Activated naive CD8-positive, alpha-beta T cell treated with anti-CD3 and anti-CD28 coated beads, Interleukin-2, amount 10 ng/mL, durations not matched to agents 7 days and 5 days (primary cell): ENCODE data around the gene SLC37A1. TPM values are rescaled to one million over a fixed set of nuclear protein-coding genes. Genes with fewer than 3 reads are reported as not detected.

ENCODE experiments used
- ATAC-seq: fragments of 150-1000 bp; cut with Tn5 transposase; one replicate; pipeline ENCODE4 v1.10.0; 2021; ENCODE audit warnings: low read depth, moderate library complexity
- POLR2A ChIA-PET: fragments of 350-600 bp; sonication (Branson Sonifier 250); formaldehyde crosslinking; loops from one replicate; lab custom pipeline; 2021; ENCODE audit warnings: antibody characterized with exemption; lab: Charles Lee
- DNase-seq: peaks from one replicate; pipeline ENCODE4 v3.0.0; 2021
- H3K27ac Mint-ChIP-seq: one replicate; pipeline ENCODE4 v1.8.0; 2022; ENCODE audit warnings: mild to moderate bottlenecking, mixed read lengths
- H3K27me3 Mint-ChIP-seq: one replicate; pipeline ENCODE4 v1.8.0; 2022; ENCODE audit warnings: mild to moderate bottlenecking, moderate library complexity, mixed read lengths
- H3K36me3 Mint-ChIP-seq: one replicate; pipeline ENCODE4 v1.8.0; 2021; ENCODE audit warnings: mild to moderate bottlenecking, mixed read lengths
- H3K4me1 Mint-ChIP-seq: one replicate; pipeline ENCODE4 v1.8.0; 2021; ENCODE audit warnings: mixed read lengths
- H3K4me3 Mint-ChIP-seq: one replicate; pipeline ENCODE4 v1.8.0; 2022; ENCODE audit warnings: mild to moderate bottlenecking, moderate library complexity, mixed read lengths
- H3K9me3 Mint-ChIP-seq: one replicate; pipeline ENCODE4 v1.8.0; 2021; ENCODE audit warnings: mixed read lengths
- total RNA-seq, 2 experiments: library from RNA; stranded (reverse); gene quantifications; one replicate each; pipeline ENCODE4 v1.2.3, GENCODE V29; 2021

SLC37A1 gene
- total RNA-seq, 2 experiments from 2014 or later: 24.7 to 25.4 TPM

- POLR2A ChIA-PET: no interaction called here
- Mint-ChIP-seq H3K27me3 (no peaks in the 10 kb centered on the region), H3K4me1 (peaks cover 2% of the 10 kb centered on the region), H3K4me3 (no peak overlapping the region), H3K36me3 (peaks cover 24% of the 10 kb centered on the region), H3K9me3 (peaks cover 12% of the 10 kb centered on the region), H3K27ac (no peak overlapping the region)
- DNase-seq (no peak), ATAC-seq (no peak)
These were observed 66.6 kb downstream of the SLC37A1 start for GRCh38 chr21:42580076-42580792.

- Mint-ChIP-seq H3K27ac (no peak overlapping the region), H3K4me3 (no peak overlapping the region), H3K9me3 (peaks cover 12% of the 10 kb centered on the region), H3K36me3 (peaks cover 18% of the 10 kb centered on the region), H3K4me1 (peaks cover 2% of the 10 kb centered on the region), H3K27me3 (no peaks in the 10 kb centered on the region)
- ATAC-seq: no peak
- no peak for DNase-seq
- POLR2A ChIA-PET: no interaction called here
These were observed 67.2 kb downstream of the SLC37A1 start for GRCh38 chr21:42580793-42581321.

- Mint-ChIP-seq H3K4me3 (no peak overlapping the region), H3K9me3 (peaks cover 11% of the 10 kb centered on the region), H3K27ac (no peak overlapping the region), H3K36me3 (peaks cover 13% of the 10 kb centered on the region), H3K27me3 (no peaks in the 10 kb centered on the region), H3K4me1 (peaks cover 2% of the 10 kb centered on the region)
- POLR2A ChIA-PET: interaction anchor here (1.3 kb wide), 1 partner anchor 9 kb away, joined by 5 read pairs; no protein-coding TSS in a partner anchor
- DNase-seq: no peak
- no peak for ATAC-seq
These were observed 67.8 kb downstream of the SLC37A1 start for GRCh38 chr21:42581336-42581992.

GRCh38 chr21:42581993-42582786 is 68.5 kb downstream of the SLC37A1 start:
- ATAC-seq: no peak
- H3K27ac Mint-ChIP-seq: no peak overlapping the region
- no peak for DNase-seq
- peaks cover 2% of the 10 kb centered on the region for H3K4me1 Mint-ChIP-seq
- POLR2A ChIA-PET: interaction anchor here (1.3 kb wide), 1 partner anchor 8 kb away, joined by 5 read pairs; no protein-coding TSS in a partner anchor
- H3K27me3 Mint-ChIP-seq: no peaks in the 10 kb centered on the region
- H3K36me3 Mint-ChIP-seq: peaks cover 6% of the 10 kb centered on the region
- peaks cover 5% of the 10 kb centered on the region for H3K9me3 Mint-ChIP-seq
- H3K4me3 Mint-ChIP-seq: no peak overlapping the region

- H3K27me3 Mint-ChIP-seq: no peaks in the 10 kb centered on the region
- peaks cover 2% of the 10 kb centered on the region for H3K4me1 Mint-ChIP-seq
- DNase-seq (no peak), ATAC-seq (no peak)
- no peaks in the 10 kb centered on the region for H3K36me3 Mint-ChIP-seq
- H3K9me3 Mint-ChIP-seq: no peaks in the 10 kb centered on the region
- H3K27ac Mint-ChIP-seq: no peak overlapping the region
- no peak overlapping the region for H3K4me3 Mint-ChIP-seq
- POLR2A ChIA-PET: interaction anchor here (1.3 kb wide), 1 partner anchor 8 kb away, joined by 5 read pairs; no protein-coding TSS in a partner anchor
These were observed 69.3 kb downstream of the SLC37A1 start for GRCh38 chr21:42582787-42583476.

GRCh38 chr21:42583477-42584295 is 70.0 kb downstream of the SLC37A1 start:
- DNase-seq: no peak
- Mint-ChIP-seq H3K36me3 (no peaks in the 10 kb centered on the region), H3K27ac (no peak overlapping the region), H3K27me3 (no peaks in the 10 kb centered on the region), H3K4me1 (peaks cover 2% of the 10 kb centered on the region), H3K9me3 (no peaks in the 10 kb centered on the region), H3K4me3 (no peak overlapping the region)
- no peak for ATAC-seq
- POLR2A ChIA-PET: no interaction called here

- Mint-ChIP-seq H3K27ac (no peak overlapping the region), H3K27me3 (no peaks in the 10 kb centered on the region), H3K4me1 (peaks cover 2% of the 10 kb centered on the region), H3K4me3 (no peak overlapping the region), H3K9me3 (no peaks in the 10 kb centered on the region), H3K36me3 (no peaks in the 10 kb centered on the region)
- DNase-seq (no peak), ATAC-seq (no peak)
- POLR2A ChIA-PET: no interaction called here
These were observed 70.6 kb downstream of the SLC37A1 start for GRCh38 chr21:42584296-42584641.

- Mint-ChIP-seq H3K4me1 (peaks cover 7% of the 10 kb centered on the region), H3K27ac (no peak overlapping the region)
- DNase-seq: no peak
These were observed 72.2 kb downstream of the SLC37A1 start for GRCh38 chr21:42585881-42586280.

GRCh38 chr21:42586406-42586805 is 72.8 kb downstream of the SLC37A1 start:
- no peak overlapping the region for H3K4me3 Mint-ChIP-seq
- H3K4me1 Mint-ChIP-seq: peaks cover 13% of the 10 kb centered on the region
- no peaks in the 10 kb centered on the region for H3K27me3 Mint-ChIP-seq
- no peak for ATAC-seq
- no peaks in the 10 kb centered on the region for H3K9me3 Mint-ChIP-seq
- H3K27ac Mint-ChIP-seq: no peak overlapping the region
- H3K36me3 Mint-ChIP-seq: no peaks in the 10 kb centered on the region
- no peak for DNase-seq
- POLR2A ChIA-PET: interaction anchor here (0.5 kb wide), 1 partner anchor 45 kb away, joined by 3 read pairs; no protein-coding TSS in a partner anchor

More at GRCh38 chr21:42585881-42586280, 72.2 kb downstream of the SLC37A1 start:
- Mint-ChIP-seq H3K27me3 (no peaks in the 10 kb centered on the region), H3K4me3 (no peak overlapping the region), H3K9me3 (no peaks in the 10 kb centered on the region), H3K36me3 (no peaks in the 10 kb centered on the region)
- ATAC-seq: no peak
- POLR2A ChIA-PET: no interaction called here

- no peaks in the 10 kb centered on the region for H3K9me3 Mint-ChIP-seq
- H3K4me1 Mint-ChIP-seq: peaks cover 14% of the 10 kb centered on the region
- POLR2A ChIA-PET: interaction anchor here (0.5 kb wide), 1 partner anchor 45 kb away, joined by 3 read pairs; no protein-coding TSS in a partner anchor
- no peak overlapping the region for H3K4me3 Mint-ChIP-seq
- no peak for ATAC-seq
- no peak for DNase-seq
- no peaks in the 10 kb centered on the region for H3K27me3 Mint-ChIP-seq
- no peaks in the 10 kb centered on the region for H3K36me3 Mint-ChIP-seq
- no peak overlapping the region for H3K27ac Mint-ChIP-seq
These were observed 73.4 kb downstream of the SLC37A1 start for GRCh38 chr21:42587036-42587435.

GRCh38 chr21:42590431-42591131 is 76.9 kb downstream of the SLC37A1 start:
- no peaks in the 10 kb centered on the region for H3K9me3 Mint-ChIP-seq
- peaks cover 10% of the 10 kb centered on the region for H3K27me3 Mint-ChIP-seq
- peaks cover 18% of the 10 kb centered on the region for H3K4me1 Mint-ChIP-seq
- ATAC-seq (peak; percentile 71), DNase-seq (peak; percentile 48)
- POLR2A ChIA-PET: interaction anchor here (0.6 to 1.1 kb wide), 3 partner anchors 9 to 349 kb away, joined by 3 to 5 read pairs (median 3); no protein-coding TSS in a partner anchor
- peak overlapping the region; percentile 75 for H3K27ac Mint-ChIP-seq
- no peaks in the 10 kb centered on the region for H3K36me3 Mint-ChIP-seq
- H3K4me3 Mint-ChIP-seq: peak overlapping the region; percentile 47
